PC-3 (cell line): Measurements from ENCODE around the gene CCDC28B.

Experiments
- EZH2 ChIP-seq: fragments of 300-600 bp; sonication (generic); IDR thresholded peaks from one replicate; pipeline ENCODE4 v1.6.1; 2017; ENCODE audit warnings: antibody characterized with exemption, mild to moderate bottlenecking, low read length; ENCODE audit not compliant: unreplicated experiment
- TF ChIP-seq, protein P1 (sequence below): fragments of 300-600 bp; sonication (generic); conservative IDR thresholded peaks from 2 replicates; pipeline ENCODE4 v1.5.1; 2017; ENCODE audit warnings: antibody characterized with exemption, low read depth, mild to moderate bottlenecking, low read length

DNA sequence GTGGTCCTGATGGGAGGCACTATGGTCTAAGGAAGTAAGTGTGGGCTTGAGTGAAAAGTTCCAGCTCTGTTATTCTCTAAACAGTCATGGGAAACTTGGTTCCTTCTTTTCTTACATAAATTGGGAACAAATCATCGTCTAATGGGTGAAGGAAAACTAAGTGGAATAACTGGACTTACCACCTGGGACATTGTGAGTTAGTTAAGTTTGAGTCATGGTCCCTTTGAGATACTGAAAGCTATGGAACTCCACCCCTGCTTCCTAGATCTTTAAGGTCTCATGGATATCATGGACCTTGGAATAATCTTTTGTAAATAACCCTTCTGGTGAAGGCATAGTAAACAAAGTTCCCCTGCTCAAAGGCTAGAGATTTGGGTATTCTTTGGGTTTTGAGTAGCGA is 37.0 kb upstream of the CCDC28B start:
- TF ChIP-seq, protein P1, sequence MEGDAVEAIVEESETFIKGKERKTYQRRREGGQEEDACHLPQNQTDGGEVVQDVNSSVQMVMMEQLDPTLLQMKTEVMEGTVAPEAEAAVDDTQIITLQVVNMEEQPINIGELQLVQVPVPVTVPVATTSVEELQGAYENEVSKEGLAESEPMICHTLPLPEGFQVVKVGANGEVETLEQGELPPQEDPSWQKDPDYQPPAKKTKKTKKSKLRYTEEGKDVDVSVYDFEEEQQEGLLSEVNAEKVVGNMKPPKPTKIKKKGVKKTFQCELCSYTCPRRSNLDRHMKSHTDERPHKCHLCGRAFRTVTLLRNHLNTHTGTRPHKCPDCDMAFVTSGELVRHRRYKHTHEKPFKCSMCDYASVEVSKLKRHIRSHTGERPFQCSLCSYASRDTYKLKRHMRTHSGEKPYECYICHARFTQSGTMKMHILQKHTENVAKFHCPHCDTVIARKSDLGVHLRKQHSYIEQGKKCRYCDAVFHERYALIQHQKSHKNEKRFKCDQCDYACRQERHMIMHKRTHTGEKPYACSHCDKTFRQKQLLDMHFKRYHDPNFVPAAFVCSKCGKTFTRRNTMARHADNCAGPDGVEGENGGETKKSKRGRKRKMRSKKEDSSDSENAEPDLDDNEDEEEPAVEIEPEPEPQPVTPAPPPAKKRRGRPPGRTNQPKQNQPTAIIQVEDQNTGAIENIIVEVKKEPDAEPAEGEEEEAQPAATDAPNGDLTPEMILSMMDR: no peak
- no peak for TF ChIP-seq EZH2
